Head of caudate nucleus (tissue), 42 donors: ENCODE data around the gene AUTS2.

Experiments
- DNase-seq, 42 donors: peaks; one replicate each; pipeline versions ENCODE4 v3.0.0 to v3.0.0-alpha.2; 2020 to 2021; ENCODE audit warnings: mixed read lengths in 7 of 42
- intact Hi-C: fragments of 100-400 bp; cut with DNase I; formaldehyde crosslinking; loops from one replicate; pipeline ENCODE4 v1.15.0; 2022

The AUTS2 gene

GRCh38 chr7:70392877-70393435, 794.7 kb downstream of the AUTS2 start:
- intact Hi-C loops, result no loop called here
- no peak for DNase-seq

- DNase-seq, result no peak
- intact Hi-C loops, result no loop called here
These were observed 795.7 kb downstream of the AUTS2 start for GRCh38 chr7:70393956-70394355.

- intact Hi-C loops, result no loop called here
- no peak for DNase-seq
These were observed 802.6 kb downstream of the AUTS2 start for GRCh38 chr7:70400829-70401380.

- no peak for DNase-seq
- intact Hi-C loops, result no loop called here
These were observed 803.8 kb downstream of the AUTS2 start for GRCh38 chr7:70402069-70402468.

GRCh38 chr7:70405241-70405640, 807.0 kb downstream of the AUTS2 start:
- no peak for DNase-seq
- intact Hi-C loops, result no loop called here

- intact Hi-C loops, result no loop called here
- no peak for DNase-seq
These were observed 808.1 kb downstream of the AUTS2 start for GRCh38 chr7:70406186-70406949.

- no peak for DNase-seq
- intact Hi-C loops, result no loop called here
These were observed 808.6 kb downstream of the AUTS2 start for GRCh38 chr7:70406950-70407209.

- intact Hi-C loops, result no loop called here
- peak in 6 of 42 donors; percentile 13 to 49 (median 34) for DNase-seq
These were observed 810.2 kb downstream of the AUTS2 start for GRCh38 chr7:70408477-70408876.

- intact Hi-C loops, result no loop called here
- no peak for DNase-seq
These were observed 810.6 kb downstream of the AUTS2 start for GRCh38 chr7:70408891-70409290.

- DNase-seq, result no peak
- intact Hi-C loops, result no loop called here
These were observed 812.0 kb downstream of the AUTS2 start for GRCh38 chr7:70410134-70410750.

GRCh38 chr7:70414368-70414767, 816.1 kb downstream of the AUTS2 start:
- intact Hi-C loops, result no loop called here
- DNase-seq, result no peak

- intact Hi-C loops, result no loop called here
- DNase-seq, result no peak
These were observed 817.1 kb downstream of the AUTS2 start for GRCh38 chr7:70415179-70415972.

- DNase-seq, result peak in 5 of 42 donors; percentile 7 to 37 (median 19)
- intact Hi-C loops, result no loop called here
These were observed 818.2 kb downstream of the AUTS2 start for GRCh38 chr7:70416347-70416985.

GRCh38 chr7:70416986-70417655, 818.8 kb downstream of the AUTS2 start:
- intact Hi-C loops, result no loop called here
- DNase-seq, result peak; percentile 29 to 90 (median 70)

- DNase-seq, result no peak
- intact Hi-C loops, result no loop called here
These were observed 821.5 kb downstream of the AUTS2 start for GRCh38 chr7:70419526-70420380.

GRCh38 chr7:70420381-70420662, 822.0 kb downstream of the AUTS2 start:
- intact Hi-C loops, result no loop called here
- no peak for DNase-seq

- intact Hi-C loops, result no loop called here
- DNase-seq, result no peak
These were observed 823.0 kb downstream of the AUTS2 start for GRCh38 chr7:70421319-70421718.

GRCh38 chr7:70426249-70426880, 828.1 kb downstream of the AUTS2 start:
- intact Hi-C loops, result no loop called here
- peak in 4 of 42 donors; percentile 13 to 39 (median 16) for DNase-seq
